CD4-positive, alpha-beta T cell treated with Interleukin-10 for 1 hour (primary cell): Measurements from ENCODE around the gene ARMC9.
"Not testable (repeated sequence)": the region's sequence is repeated elsewhere in the genome, so short reads cannot be mapped to it uniquely, and the experiment has no call there.

Experiments
- DNase-seq: peaks from one replicate; pipeline ENCODE4 v3.0.0-alpha.2; 2020

Gene ARMC9

GRCh38 chr2:231405601-231406367, 207.4 kb downstream of the ARMC9 start:
- DNase-seq: peak; percentile 47

- not testable (repeated sequence) for DNase-seq
Observed at GRCh38 chr2:231407686-231408085, 209.3 kb downstream of the ARMC9 start.

DNA sequence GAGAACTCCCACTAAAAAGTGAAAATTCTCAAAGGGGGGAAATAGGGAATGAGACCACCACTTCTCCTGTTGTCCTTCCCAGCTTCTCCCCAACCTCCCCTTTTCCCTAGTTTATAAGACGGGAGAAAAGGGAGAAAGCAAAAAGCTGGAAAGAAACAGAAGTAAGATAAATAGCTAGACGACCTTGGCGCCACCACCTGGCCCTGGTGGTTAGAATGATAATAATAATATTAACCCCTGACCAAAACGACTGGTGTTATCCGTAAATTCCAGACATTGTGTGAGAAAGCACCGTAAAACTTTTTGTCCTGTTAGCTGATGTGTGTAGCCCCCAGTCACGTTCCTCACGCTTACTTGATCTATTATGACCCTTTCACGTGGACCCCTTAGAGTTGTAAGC, 209.9 kb downstream of the ARMC9 start:
- DNase-seq: not testable (repeated sequence)

- no peak for DNase-seq
Observed at GRCh38 chr2:231409776-231410175, 211.3 kb downstream of the ARMC9 start.

GRCh38 chr2:231410293-231411004, 212.0 kb downstream of the ARMC9 start:
- no peak for DNase-seq

GRCh38 chr2:231411237-231411636, 212.8 kb downstream of the ARMC9 start:
- DNase-seq: no peak

GRCh38 chr2:231411831-231412617, 213.6 kb downstream of the ARMC9 start:
- peak; percentile 72 for DNase-seq

- DNase-seq: no peak
Observed at GRCh38 chr2:231412618-231412963, 214.2 kb downstream of the ARMC9 start.

- no peak for DNase-seq
Observed at GRCh38 chr2:231413456-231413855, 215.0 kb downstream of the ARMC9 start.

DNA sequence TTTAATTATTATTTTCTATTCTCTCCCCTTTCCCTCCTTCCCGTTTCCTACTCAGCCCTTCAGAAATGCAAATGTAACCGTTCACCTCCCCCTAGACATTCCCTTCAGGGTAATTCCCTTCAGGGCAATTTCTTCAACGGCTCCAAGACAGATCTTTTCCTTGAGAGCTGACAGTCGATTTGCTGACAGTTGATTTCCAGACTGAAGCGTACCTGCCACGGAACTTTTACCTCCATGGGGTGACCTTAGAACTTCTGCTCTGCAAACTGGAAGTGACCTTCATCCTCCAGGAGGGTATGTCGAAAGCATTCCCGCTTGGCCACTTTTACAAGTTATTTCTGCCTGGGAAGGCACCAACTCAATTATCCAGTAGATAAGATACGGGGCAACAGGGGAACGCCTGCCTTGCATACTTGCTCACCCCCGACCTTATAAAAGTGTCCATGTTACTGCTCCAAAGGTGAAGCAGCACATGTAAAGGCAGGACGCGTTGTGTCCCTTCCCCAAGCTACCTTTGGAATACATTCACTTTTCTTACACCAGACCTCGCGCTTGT, 215.6 kb downstream of the ARMC9 start:
- no peak for DNase-seq

DNA sequence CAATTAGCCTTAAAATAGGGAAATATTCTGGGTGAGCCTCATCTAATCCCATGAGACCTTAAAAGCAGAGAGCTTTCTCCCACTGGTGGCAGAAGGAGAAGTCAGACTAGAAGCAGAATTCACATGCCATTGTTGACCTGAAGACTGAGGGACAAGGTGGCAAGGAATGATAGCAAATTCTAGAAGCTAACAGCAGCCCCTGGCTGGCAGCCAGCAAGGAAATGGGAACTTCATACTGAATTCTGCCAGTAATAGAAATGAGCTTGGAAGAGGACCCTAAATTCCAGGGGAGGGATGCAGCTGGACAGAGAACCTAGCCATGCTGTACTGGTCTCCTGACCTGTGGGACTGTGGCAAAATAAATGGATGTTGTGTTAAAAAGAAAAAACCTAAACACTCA, 216.6 kb downstream of the ARMC9 start:
- no peak for DNase-seq

- DNase-seq: no peak
Observed at GRCh38 chr2:231418820-231419640, 220.6 kb downstream of the ARMC9 start.

- no peak for DNase-seq
Observed at GRCh38 chr2:231421051-231421580, 222.7 kb downstream of the ARMC9 start.

GRCh38 chr2:231422056-231422455, 223.6 kb downstream of the ARMC9 start:
- no peak for DNase-seq

- DNase-seq: no peak
Observed at GRCh38 chr2:231423176-231423575, 224.7 kb downstream of the ARMC9 start.
